NCI-H1694 (cell line): ENCODE data around the gene CXADR.

Experiments used
- DNase-seq: peaks from one replicate; lab custom pipeline; 2025; lab: John Stamatoyannopoulos, UW

The CXADR gene

GRCh38 chr21:17542371-17543011 lies 29.6 kb downstream of the CXADR start:
- DNase-seq, result no peak

- DNase-seq, result no peak
These were observed 32.2 kb downstream of the CXADR start for GRCh38 chr21:17545007-17545406.

GRCh38 chr21:17548262-17548661 lies 35.4 kb downstream of the CXADR start:
- no peak for DNase-seq

GRCh38 chr21:17550671-17551308 lies 37.9 kb downstream of the CXADR start:
- no peak for DNase-seq

- no peak for DNase-seq
These were observed 39.6 kb downstream of the CXADR start for GRCh38 chr21:17552410-17552809.

GRCh38 chr21:17554120-17554519 lies 41.3 kb downstream of the CXADR start:
- DNase-seq, result no peak

GRCh38 chr21:17554679-17555465 lies 42.0 kb downstream of the CXADR start:
- no peak for DNase-seq

- no peak for DNase-seq
These were observed 47.7 kb downstream of the CXADR start for GRCh38 chr21:17560377-17561025.

GRCh38 chr21:17570786-17571185 lies 57.9 kb downstream of the CXADR start:
- no peak for DNase-seq

GRCh38 chr21:17572431-17572830 lies 59.6 kb downstream of the CXADR start:
- DNase-seq, result no peak

- no peak for DNase-seq
These were observed 62.2 kb downstream of the CXADR start for GRCh38 chr21:17575076-17575475.

- no peak for DNase-seq
These were observed 63.4 kb downstream of the CXADR start for GRCh38 chr21:17576080-17576835.

- no peak for DNase-seq
These were observed 64.9 kb downstream of the CXADR start for GRCh38 chr21:17577701-17578100.

- DNase-seq, result no peak
These were observed 65.3 kb downstream of the CXADR start for GRCh38 chr21:17578162-17578561.

- DNase-seq, result no peak
These were observed 66.0 kb downstream of the CXADR start for GRCh38 chr21:17578876-17579275.

GRCh38 chr21:17580319-17580718 lies 67.5 kb downstream of the CXADR start:
- DNase-seq, result no peak

- DNase-seq, result no peak
These were observed 71.1 kb downstream of the CXADR start for GRCh38 chr21:17583898-17584297.

- peak; percentile 89 for DNase-seq
These were observed 73.1 kb downstream of the CXADR start for GRCh38 chr21:17585875-17586450.

- DNase-seq, result no peak
These were observed 77.6 kb downstream of the CXADR start for GRCh38 chr21:17590430-17590829.

GRCh38 chr21:17597680-17598079 lies 84.8 kb downstream of the CXADR start:
- DNase-seq, result no peak

- DNase-seq, result no peak
These were observed 85.6 kb downstream of the CXADR start for GRCh38 chr21:17598437-17598836.

- no peak for DNase-seq
These were observed 90.0 kb downstream of the CXADR start for GRCh38 chr21:17602874-17603273.
